Erythroblast (primary cell): ENCODE measurements around the gene FES.

Experiments
- GATA1 ChIP-seq: IDR thresholded peaks from 2 replicates; pipeline ENCODE4 v1.6.1; 2011; ENCODE audit warnings: low read depth, mild to moderate bottlenecking, control low read depth, low read length, moderate library complexity
- POLR2A ChIP-seq: IDR thresholded peaks from 2 replicates; pipeline ENCODE4 v1.6.1; 2011; ENCODE audit warnings: mild to moderate bottlenecking, low read length

- no peak for TF ChIP-seq POLR2A
- no peak for TF ChIP-seq GATA1
Measured at GRCh38 chr15:90876046-90876445, 8.3 kb upstream of the FES start.
